HPDE6-E6E7 (cell line): ENCODE data around the gene ST6GALNAC3.
"Not testable (repeated sequence)": the region's sequence is repeated elsewhere in the genome, so short reads cannot be mapped to it uniquely, and the experiment has no call there.

Experiments used
- DNase-seq: peaks from one replicate; pipeline ENCODE4 v3.0.0; 2011; ENCODE audit warnings: missing footprints; ENCODE audit errors: extremely low spot score

The ST6GALNAC3 gene

GRCh38 chr1:76106719-76107235, 32.2 kb downstream of the ST6GALNAC3 start:
- DNase-seq, result no peak

DNA sequence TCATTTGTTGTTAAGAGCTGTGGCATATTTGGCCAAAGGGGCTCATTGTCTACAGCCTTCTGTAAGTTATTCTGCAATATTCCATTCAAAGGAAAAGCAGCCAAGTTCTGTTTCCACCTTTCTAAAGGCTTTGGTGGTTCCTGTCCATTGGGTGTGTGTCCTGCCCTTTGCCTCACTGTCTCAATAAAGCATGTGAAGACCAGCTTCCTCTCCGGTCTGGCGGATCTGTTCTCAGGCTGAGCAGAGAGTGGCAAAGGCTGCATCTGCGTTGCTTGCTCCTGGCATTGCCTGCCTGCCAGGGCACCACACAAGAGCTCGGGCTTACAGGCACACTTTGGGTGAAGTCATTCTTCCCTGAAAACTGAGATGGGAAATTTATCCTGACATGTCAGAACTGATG, 34.9 kb downstream of the ST6GALNAC3 start:
- no peak for DNase-seq

DNA sequence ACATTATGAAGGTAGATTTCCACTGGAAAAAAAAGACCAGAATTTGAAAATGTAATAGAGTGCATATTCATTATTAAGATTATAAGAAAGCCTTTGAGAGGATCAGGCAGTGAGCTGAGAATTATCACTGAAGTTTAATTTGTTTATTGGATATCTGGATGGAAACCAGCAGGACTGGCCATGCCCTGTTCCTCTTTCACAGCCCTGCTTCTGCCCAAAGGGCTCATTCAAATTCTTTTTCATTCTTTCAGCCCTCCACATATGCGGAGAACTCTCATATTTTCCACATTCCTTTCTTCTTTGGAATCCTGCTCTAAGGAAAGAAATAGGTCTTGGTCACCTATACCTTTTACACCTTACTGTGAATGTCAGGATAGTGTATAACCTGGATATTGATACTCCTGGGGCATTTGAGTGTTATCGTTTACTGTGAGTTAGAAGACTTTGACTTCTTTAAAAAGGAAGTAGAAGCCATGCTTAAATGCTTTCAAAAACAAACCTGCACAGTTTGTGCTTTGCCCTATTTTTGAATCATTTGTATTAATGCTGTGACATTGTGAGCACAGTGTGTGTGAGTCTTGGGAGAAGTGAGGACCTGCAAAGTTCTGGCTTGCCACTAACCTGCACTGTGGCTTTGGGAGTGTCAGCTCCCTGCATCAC, 35.5 kb downstream of the ST6GALNAC3 start:
- DNase-seq, result no peak

DNA sequence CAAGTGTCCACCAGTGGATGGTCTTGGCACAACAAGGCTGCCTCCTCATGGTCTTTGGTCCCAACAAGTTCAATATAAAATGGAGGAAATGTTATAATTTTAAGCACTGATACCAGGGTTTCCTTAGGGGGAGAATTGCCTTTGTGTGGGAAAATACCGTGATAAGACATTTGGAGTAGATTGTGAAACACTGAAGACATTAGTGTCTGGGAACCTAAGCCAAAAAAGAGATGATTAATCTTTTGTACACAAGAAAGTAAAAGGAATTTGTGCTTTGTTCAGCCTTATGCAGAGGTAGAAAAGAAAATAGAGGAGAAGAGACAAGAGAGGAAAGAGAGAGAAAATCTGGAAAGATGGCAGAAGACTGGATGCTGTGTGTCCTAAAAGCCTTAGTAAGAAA, 36.1 kb downstream of the ST6GALNAC3 start:
- no peak for DNase-seq

- not testable (repeated sequence) for DNase-seq
Measured at GRCh38 chr1:76112321-76112720, 37.8 kb downstream of the ST6GALNAC3 start.

GRCh38 chr1:76113446-76113845, 38.9 kb downstream of the ST6GALNAC3 start:
- no peak for DNase-seq

- DNase-seq, result no peak
Measured at GRCh38 chr1:76115171-76115570, 40.6 kb downstream of the ST6GALNAC3 start.

DNA sequence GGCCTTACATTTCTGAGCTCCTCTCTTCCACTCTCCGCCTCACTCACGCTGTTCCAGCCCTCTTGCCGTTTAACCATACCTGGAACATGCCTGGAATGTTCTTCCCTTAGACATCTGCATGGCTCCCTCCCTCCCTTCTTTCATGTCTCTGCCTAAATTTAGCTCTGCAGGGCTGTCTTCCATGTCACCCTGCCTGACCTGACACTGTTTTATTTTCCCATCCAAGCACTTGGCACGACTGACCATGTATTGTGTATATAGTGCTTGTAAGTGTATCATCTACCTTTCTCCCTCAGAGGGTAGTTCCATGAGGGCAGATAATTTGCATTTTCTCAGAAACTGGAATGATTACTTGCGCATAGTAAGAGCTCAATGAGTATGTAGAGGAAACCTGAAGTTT, 47.3 kb downstream of the ST6GALNAC3 start:
- no peak for DNase-seq

- no peak for DNase-seq
Measured at GRCh38 chr1:76122271-76122670, 47.7 kb downstream of the ST6GALNAC3 start.

GRCh38 chr1:76123411-76124064, 49.0 kb downstream of the ST6GALNAC3 start:
- DNase-seq, result not testable (repeated sequence)

GRCh38 chr1:76124196-76124595, 49.6 kb downstream of the ST6GALNAC3 start:
- no peak for DNase-seq

GRCh38 chr1:76125473-76126219, 51.1 kb downstream of the ST6GALNAC3 start:
- no peak for DNase-seq

GRCh38 chr1:76128096-76128495, 53.5 kb downstream of the ST6GALNAC3 start:
- DNase-seq, result no peak

GRCh38 chr1:76129731-76130130, 55.2 kb downstream of the ST6GALNAC3 start:
- no peak for DNase-seq

DNA sequence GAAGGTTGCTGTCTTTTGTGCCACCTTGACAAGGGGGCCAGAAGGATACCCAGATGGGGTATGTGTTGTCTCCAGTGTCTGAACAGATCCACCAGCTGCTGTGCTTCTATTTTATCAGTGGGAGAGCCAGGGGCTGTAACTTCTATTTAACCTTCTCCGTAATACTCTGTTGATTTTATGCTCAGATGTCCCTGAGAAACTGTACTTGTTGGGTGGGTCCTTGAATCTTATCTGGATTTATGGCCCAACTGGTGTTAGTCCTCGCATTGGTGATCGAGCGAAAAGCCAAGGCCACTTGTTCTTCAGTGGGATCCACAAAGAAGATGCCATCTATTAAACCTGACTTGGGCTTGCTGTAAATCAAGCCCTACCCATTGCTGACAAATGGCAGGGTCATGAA, 56.4 kb downstream of the ST6GALNAC3 start:
- DNase-seq, result no peak

DNA sequence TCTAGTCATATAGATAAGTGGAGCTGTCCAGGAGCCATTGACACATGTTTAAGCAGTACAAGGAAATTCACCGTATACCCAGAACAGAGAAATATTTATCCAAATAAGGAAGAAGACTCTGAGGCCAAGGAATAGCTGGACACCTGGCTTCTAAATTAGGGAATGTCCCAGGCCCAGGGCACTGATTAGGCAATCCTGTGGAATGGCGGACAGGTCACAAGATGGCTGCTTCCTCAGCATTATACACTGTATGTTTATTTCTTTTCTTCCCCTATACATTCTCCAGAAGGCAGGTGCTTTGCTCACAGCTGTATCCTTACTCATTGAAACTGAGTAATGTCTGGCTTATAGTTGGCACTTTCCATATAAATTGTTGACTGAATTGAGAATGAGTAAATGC, 59.4 kb downstream of the ST6GALNAC3 start:
- no peak for DNase-seq

- no peak for DNase-seq
Measured at GRCh38 chr1:76135835-76136234, 61.3 kb downstream of the ST6GALNAC3 start.

DNA sequence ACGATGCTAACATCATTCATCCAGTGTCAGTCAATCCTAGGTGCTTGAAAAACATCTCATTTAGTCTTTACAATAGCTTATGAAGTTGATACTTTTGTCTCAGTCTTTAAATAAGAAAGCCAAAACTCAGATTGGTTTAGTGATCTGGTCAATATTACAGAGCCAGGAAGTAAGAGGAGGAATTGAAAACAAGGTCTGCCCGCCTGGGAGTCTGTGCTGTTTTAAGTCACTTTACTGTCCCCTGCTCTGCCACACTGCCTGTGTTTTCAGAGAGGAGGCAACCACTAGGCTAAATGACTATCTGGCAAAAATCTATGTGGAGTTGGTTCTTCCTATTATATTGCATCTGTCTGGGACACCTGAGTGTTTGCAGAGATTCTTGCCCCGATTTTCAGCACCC, 62.3 kb downstream of the ST6GALNAC3 start:
- DNase-seq, result no peak

- no peak for DNase-seq
Measured at GRCh38 chr1:76137746-76138145, 63.2 kb downstream of the ST6GALNAC3 start.

- no peak for DNase-seq
Measured at GRCh38 chr1:76138217-76138616, 63.7 kb downstream of the ST6GALNAC3 start.

DNA sequence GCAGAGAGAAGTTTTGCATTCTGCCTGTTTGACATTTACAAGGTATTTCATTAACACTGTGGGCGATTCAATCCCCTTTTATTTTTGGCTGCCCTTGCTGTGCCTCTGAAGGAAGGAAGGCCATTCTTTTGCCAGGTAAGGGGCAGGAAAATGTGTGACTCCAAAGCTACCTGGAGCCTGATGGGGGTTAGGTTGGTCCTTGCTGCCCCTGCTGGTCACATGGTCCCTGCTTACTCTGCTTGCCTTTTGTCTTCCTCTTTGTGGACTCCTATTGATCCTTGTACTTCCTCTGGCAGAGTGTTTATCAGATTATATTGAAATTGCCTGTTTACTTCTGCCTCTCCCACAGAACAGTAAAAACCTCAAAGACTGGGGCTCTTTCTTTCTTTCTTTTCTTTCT, 65.7 kb downstream of the ST6GALNAC3 start:
- DNase-seq, result no peak

DNA sequence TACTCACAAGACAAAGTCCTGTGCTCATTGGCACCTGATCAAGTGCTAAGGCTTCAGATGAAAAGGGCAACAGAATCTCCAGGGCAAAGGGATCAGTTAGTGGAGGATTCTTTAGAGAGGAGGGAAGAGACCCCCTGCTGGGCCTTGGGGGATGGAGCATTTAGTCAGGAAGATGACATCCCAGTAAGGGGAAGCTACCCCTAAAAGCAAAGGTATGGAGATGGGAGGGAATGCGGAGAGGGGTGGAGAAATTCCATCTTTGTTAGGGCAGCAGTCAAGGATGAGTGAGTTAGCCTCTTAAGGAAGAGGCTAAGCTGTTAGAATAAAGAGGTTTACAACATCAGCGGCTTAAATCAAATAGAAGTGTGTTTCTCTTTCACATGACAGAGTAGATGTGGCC, 67.4 kb downstream of the ST6GALNAC3 start:
- no peak for DNase-seq
